ENCODE measurements around the gene TMEM101. TPM values are rescaled to one million over a fixed set of nuclear protein-coding genes. Genes with fewer than 3 reads are reported as not detected.
"Not testable (repeated sequence)": the region's sequence is repeated elsewhere in the genome, so short reads cannot be mapped to it uniquely, and the experiment has no call there.

TMEM101 gene
- total RNA-seq, 1 donor from 2014 or later = 85.6 TPM

DNA sequence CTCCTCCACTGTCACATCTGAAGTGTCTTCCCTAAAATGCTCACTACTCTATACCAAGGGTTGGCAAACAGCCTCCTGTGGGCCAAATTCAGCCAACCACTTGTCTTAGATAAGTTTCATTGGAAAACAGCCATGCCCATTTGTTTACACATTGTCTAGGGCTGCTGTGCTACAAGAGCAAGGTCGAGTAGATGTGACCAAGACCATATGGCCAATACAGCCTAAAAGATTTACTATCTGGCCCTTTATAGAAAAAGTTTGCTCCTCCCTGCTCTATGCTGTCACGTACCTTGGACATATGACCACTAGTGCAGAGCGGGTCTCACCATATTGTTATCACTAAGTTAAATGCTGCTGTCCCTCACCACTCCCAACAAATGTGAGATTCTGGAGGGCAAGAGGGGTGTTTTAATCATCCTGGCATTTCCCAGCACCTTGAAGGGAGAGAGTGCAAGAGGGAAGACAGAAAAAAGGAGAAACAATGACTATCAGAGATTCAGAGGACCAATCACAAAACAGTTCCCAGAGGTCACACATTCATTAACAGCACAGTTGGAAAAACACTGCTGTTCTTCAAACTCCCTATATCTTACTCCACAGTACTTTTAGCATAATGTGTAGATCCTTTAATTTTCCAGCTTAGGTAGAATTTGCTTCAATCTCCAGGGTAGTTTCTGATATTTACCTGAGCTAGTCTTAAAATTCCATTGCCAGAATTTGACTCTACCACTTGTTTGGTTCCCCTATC, 38.5 kb upstream of the TMEM101 start:
- H3K27me3 ChIP-seq (ENCODE audit: control insufficient read depth, insufficient read depth, low read length) = no peaks in the 10 kb centered on the region
- DNase-seq (ENCODE audit: low read depth) = no peak
- no peak overlapping the region for H3K4me3 ChIP-seq (ENCODE audit: low read depth, low read length)
- H3K36me3 ChIP-seq (ENCODE audit: control insufficient read depth, insufficient read depth, low read length) = peaks cover 12% of the 10 kb centered on the region
- FAIRE-seq = no peak
- TF ChIP-seq, protein P1, sequence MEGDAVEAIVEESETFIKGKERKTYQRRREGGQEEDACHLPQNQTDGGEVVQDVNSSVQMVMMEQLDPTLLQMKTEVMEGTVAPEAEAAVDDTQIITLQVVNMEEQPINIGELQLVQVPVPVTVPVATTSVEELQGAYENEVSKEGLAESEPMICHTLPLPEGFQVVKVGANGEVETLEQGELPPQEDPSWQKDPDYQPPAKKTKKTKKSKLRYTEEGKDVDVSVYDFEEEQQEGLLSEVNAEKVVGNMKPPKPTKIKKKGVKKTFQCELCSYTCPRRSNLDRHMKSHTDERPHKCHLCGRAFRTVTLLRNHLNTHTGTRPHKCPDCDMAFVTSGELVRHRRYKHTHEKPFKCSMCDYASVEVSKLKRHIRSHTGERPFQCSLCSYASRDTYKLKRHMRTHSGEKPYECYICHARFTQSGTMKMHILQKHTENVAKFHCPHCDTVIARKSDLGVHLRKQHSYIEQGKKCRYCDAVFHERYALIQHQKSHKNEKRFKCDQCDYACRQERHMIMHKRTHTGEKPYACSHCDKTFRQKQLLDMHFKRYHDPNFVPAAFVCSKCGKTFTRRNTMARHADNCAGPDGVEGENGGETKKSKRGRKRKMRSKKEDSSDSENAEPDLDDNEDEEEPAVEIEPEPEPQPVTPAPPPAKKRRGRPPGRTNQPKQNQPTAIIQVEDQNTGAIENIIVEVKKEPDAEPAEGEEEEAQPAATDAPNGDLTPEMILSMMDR (IDR thresholded peaks at IDR 0.05; ENCODE audit: insufficient read depth, low read length, severe bottlenecking) = no peak

GRCh38 chr17:44049294-44050060, 34.7 kb upstream of the TMEM101 start:
- no peaks in the 10 kb centered on the region for H3K27me3 ChIP-seq (ENCODE audit: control insufficient read depth, insufficient read depth, low read length)
- DNase-seq (ENCODE audit: low read depth) = no peak
- H3K4me3 ChIP-seq (ENCODE audit: low read depth, low read length) = no peak overlapping the region
- TF ChIP-seq, protein P1 (IDR thresholded peaks at IDR 0.05; ENCODE audit: insufficient read depth, low read length, severe bottlenecking) = no peak
- no peak for FAIRE-seq
- peaks cover 11% of the 10 kb centered on the region for H3K36me3 ChIP-seq (ENCODE audit: control insufficient read depth, insufficient read depth, low read length)

DNA sequence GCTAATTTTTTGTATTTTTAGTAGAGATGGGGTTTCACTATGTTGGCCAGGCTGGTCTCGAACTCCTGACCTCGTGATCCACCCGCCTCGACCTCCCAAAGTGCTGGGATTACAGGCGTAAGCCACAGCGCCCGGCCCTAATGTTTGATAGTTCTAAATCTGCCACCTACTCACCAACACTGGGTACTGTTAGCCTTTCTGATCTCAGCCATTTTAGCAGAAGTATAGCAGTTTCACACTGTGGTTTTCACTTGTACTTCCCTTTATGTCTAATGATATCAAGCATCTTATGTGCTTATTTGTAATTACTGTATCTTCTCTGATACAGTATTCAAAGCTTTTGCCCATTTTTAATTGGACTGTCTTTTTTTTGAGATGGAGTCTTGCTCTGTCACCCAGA, 32.1 kb upstream of the TMEM101 start:
- not testable (repeated sequence) for H3K4me3 ChIP-seq (ENCODE audit: low read depth, low read length); DNase-seq (ENCODE audit: low read depth); H3K36me3 ChIP-seq (ENCODE audit: control insufficient read depth, insufficient read depth, low read length); FAIRE-seq; H3K27me3 ChIP-seq (ENCODE audit: control insufficient read depth, insufficient read depth, low read length)

DNA sequence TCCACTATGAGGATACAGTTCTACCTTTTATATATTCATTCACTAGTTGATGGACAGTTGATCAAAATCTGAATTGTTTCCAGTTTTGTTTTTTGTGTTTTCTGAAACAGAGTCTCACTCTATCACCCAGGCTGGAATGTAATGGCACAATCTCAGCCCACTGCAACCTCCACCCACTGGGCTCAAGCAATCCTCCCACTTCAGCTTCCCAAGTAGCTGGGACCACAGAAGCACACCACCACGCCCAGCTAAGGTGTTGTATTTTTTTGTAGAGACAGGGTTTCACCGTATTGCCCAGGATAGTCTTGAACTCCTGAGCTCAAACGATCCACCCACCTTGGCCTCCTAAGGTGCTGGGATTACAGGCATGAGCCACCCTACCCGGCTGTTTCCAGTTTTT, 30.7 kb upstream of the TMEM101 start:
- H3K36me3 ChIP-seq (ENCODE audit: control insufficient read depth, insufficient read depth, low read length) = peaks cover 4% of the 10 kb centered on the region
- TF ChIP-seq, protein P1 (IDR thresholded peaks at IDR 0.05; ENCODE audit: insufficient read depth, low read length, severe bottlenecking) = no peak
- no peak overlapping the region for H3K4me3 ChIP-seq (ENCODE audit: low read depth, low read length)
- H3K27me3 ChIP-seq (ENCODE audit: control insufficient read depth, insufficient read depth, low read length) = no peaks in the 10 kb centered on the region
- FAIRE-seq = no peak
- no peak for DNase-seq (ENCODE audit: low read depth)

- TF ChIP-seq, protein P1 (IDR thresholded peaks at IDR 0.05; ENCODE audit: insufficient read depth, low read length, severe bottlenecking) = no peak
- DNase-seq (ENCODE audit: low read depth) (peak; percentile 47), FAIRE-seq (no peak)
- H3K27me3 ChIP-seq (ENCODE audit: control insufficient read depth, insufficient read depth, low read length) = no peaks in the 10 kb centered on the region
- no peak overlapping the region for H3K4me3 ChIP-seq (ENCODE audit: low read depth, low read length)
- H3K36me3 ChIP-seq (ENCODE audit: control insufficient read depth, insufficient read depth, low read length) = peaks cover 3% of the 10 kb centered on the region
Measured at GRCh38 chr17:44044071-44044470, 29.3 kb upstream of the TMEM101 start.

DNA sequence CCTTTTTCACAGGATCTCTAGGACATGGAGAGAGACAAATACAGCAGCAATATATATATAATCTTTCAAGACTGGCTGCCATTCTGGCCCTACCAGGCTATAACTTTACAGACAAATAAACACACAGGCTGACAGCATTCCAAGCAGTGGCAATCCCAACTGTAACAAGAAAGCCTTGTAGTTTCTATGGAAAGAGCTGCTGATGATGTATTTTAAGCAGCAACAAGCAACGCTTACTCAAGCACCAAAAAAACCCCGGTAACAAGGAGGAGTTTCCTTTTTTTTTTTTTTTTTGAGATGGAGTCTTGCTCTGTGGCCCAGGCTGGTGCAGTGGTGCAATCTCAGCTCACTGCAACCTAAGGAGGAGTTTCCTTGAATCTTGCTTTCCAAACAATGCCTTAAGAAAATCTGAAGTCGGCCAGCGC, 28.5 kb upstream of the TMEM101 start:
- DNase-seq (ENCODE audit: low read depth) (no peak), FAIRE-seq (no peak)
- H3K4me3 ChIP-seq (ENCODE audit: low read depth, low read length) = no peak overlapping the region
- H3K36me3 ChIP-seq (ENCODE audit: control insufficient read depth, insufficient read depth, low read length) = peaks cover 7% of the 10 kb centered on the region
- no peaks in the 10 kb centered on the region for H3K27me3 ChIP-seq (ENCODE audit: control insufficient read depth, insufficient read depth, low read length)
- TF ChIP-seq, protein P1 (IDR thresholded peaks at IDR 0.05; ENCODE audit: insufficient read depth, low read length, severe bottlenecking) = no peak

Data from bronchial epithelial cell (primary cell).